Activated CD8-positive, alpha-beta T cell treated with anti-CD3 and anti-CD28 coated beads for 36 hours (primary cell): ENCODE results near the gene XPO5. TPM values are rescaled to one million over a fixed set of nuclear protein-coding genes. Genes with fewer than 3 reads are reported as not detected.

Experiments
- ATAC-seq: fragments of 200-7000 bp; cut with Tn5 transposase; one replicate; pipeline ENCODE4 v1.10.0; 2021; ENCODE audit warnings: mild to moderate bottlenecking, moderate library complexity
- CTCF ChIA-PET: fragments of 350-600 bp; sonication (Branson Sonifier 250); formaldehyde crosslinking; loops from one replicate; lab custom pipeline; 2021; ENCODE audit warnings: antibody characterized with exemption; lab: Charles Lee
- POLR2A ChIA-PET: fragments of 350-600 bp; sonication (Branson Sonifier 250); formaldehyde crosslinking; loops from one replicate; lab custom pipeline; 2021; ENCODE audit warnings: antibody characterized with exemption; lab: Charles Lee
- DNase-seq: peaks from one replicate; pipeline ENCODE4 v3.0.0-alpha.2; 2020
- H3K27ac Mint-ChIP-seq: one replicate; pipeline ENCODE4 v1.8.0; 2021; ENCODE audit warnings: mild to moderate bottlenecking, mixed read lengths
- H3K27me3 Mint-ChIP-seq: one replicate; pipeline ENCODE4 v1.8.0; 2021; ENCODE audit warnings: mixed read lengths
- H3K36me3 Mint-ChIP-seq: one replicate; pipeline ENCODE4 v1.8.0; 2021; ENCODE audit warnings: low read depth, mixed read lengths
- H3K4me1 Mint-ChIP-seq: one replicate; pipeline ENCODE4 v1.8.0; 2021; ENCODE audit warnings: low read depth, mixed read lengths
- H3K4me3 Mint-ChIP-seq: one replicate; pipeline ENCODE4 v1.8.0; 2021; ENCODE audit warnings: mild to moderate bottlenecking, moderate library complexity, mixed read lengths
- H3K9me3 Mint-ChIP-seq: one replicate; pipeline ENCODE4 v1.8.0; 2021; ENCODE audit warnings: mixed read lengths
- intact Hi-C: fragments of 100-400 bp; cut with micrococcal nuclease; formaldehyde crosslinking; loops from one replicate; pipeline ENCODE4 v1.10.0; 2022
- total RNA-seq, 2 experiments: library from RNA; stranded (reverse); gene quantifications; one replicate each; pipeline ENCODE4 v1.2.3, GENCODE V29; 2021
- TF ChIP-seq, protein P1 (sequence below): fragments of 200-600 bp; IDR thresholded peaks from one replicate; pipeline ENCODE4 v1.8.0; 2022; ENCODE audit warnings: antibody characterized with exemption, mild to moderate bottlenecking

The XPO5 gene
- total RNA-seq, 2 experiments from 2014 or later, result 92.3 to 92.6 TPM

- POLR2A ChIA-PET, result interaction anchor here (0.9 to 1.1 kb wide), 2 partner anchors 15 to 124 kb away, joined by 3 read pairs; partner anchors contain the start of gene TJAP1
- no peaks in the 10 kb centered on the region for H3K9me3 Mint-ChIP-seq
Observed at GRCh38 chr6:43492673-43493072, 83.2 kb downstream of the XPO5 start.

GRCh38 chr6:43491750-43492661 lies 83.8 kb downstream of the XPO5 start:
- ChIA-PET POLR2A (no interaction called here), CTCF (interaction anchor here (1.0 to 10.4 kb wide), 5 partner anchors 14 to 183 kb away, joined by 3 to 78 read pairs (median 4); partner anchors contain the start of genes CRIP3 and TJAP1)
- Mint-ChIP-seq H3K27me3 (no peaks in the 10 kb centered on the region), H3K9me3 (no peaks in the 10 kb centered on the region), H3K4me1 (peaks cover 19% of the 10 kb centered on the region), H3K36me3 (no peaks in the 10 kb centered on the region), H3K4me3 (no peak overlapping the region), H3K27ac (no peak overlapping the region)
- intact Hi-C loops, result no loop called here
- TF ChIP-seq, protein P1, sequence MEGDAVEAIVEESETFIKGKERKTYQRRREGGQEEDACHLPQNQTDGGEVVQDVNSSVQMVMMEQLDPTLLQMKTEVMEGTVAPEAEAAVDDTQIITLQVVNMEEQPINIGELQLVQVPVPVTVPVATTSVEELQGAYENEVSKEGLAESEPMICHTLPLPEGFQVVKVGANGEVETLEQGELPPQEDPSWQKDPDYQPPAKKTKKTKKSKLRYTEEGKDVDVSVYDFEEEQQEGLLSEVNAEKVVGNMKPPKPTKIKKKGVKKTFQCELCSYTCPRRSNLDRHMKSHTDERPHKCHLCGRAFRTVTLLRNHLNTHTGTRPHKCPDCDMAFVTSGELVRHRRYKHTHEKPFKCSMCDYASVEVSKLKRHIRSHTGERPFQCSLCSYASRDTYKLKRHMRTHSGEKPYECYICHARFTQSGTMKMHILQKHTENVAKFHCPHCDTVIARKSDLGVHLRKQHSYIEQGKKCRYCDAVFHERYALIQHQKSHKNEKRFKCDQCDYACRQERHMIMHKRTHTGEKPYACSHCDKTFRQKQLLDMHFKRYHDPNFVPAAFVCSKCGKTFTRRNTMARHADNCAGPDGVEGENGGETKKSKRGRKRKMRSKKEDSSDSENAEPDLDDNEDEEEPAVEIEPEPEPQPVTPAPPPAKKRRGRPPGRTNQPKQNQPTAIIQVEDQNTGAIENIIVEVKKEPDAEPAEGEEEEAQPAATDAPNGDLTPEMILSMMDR, result no peak
- no peak for ATAC-seq
- DNase-seq, result no peak

More at GRCh38 chr6:43492673-43493072, 83.2 kb downstream of the XPO5 start:
- Mint-ChIP-seq H3K36me3 (no peaks in the 10 kb centered on the region), H3K27ac (no peak overlapping the region), H3K4me3 (no peak overlapping the region), H3K4me1 (peaks cover 19% of the 10 kb centered on the region), H3K27me3 (no peaks in the 10 kb centered on the region)
- DNase-seq, result no peak
- no peak for ATAC-seq
- intact Hi-C loops, result no loop called here
- TF ChIP-seq, protein P1, result no peak
- CTCF ChIA-PET, result interaction anchor here (1.2 to 10.4 kb wide), 5 partner anchors 14 to 184 kb away, joined by 3 to 78 read pairs (median 4); partner anchors contain the start of genes CRIP3 and TJAP1

DNA sequence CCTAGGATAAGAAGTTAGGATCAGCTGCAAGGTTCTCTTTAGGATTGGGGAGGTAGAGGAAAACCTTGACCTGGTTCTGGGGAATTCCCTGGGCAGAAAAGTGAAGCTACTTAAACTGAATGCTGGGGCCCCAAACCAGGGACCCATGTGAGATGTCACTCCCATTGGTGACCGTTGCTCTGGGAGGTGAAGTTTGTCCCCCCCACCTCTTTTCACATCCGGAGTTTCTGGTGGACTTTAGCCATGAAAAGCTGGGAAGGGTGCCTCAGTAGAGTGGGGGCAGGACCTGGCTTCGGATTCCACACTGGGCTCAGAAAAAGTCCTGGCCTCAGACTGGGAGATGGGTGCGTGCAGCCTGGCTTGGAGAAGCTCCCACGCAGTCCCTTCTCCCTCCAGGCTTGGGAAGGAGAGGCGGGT lies 85.3 kb downstream of the XPO5 start:
- no peak overlapping the region for H3K27ac Mint-ChIP-seq
- ATAC-seq, result no peak
- DNase-seq, result no peak
- TF ChIP-seq, protein P1, result no peak
- H3K36me3 Mint-ChIP-seq, result no peaks in the 10 kb centered on the region
- H3K27me3 Mint-ChIP-seq, result no peaks in the 10 kb centered on the region
- POLR2A ChIA-PET, result interaction anchor here (0.7 kb wide), 1 partner anchor 9 kb away, joined by 3 read pairs; no protein-coding TSS in a partner anchor
- intact Hi-C loops, result no loop called here
- H3K4me1 Mint-ChIP-seq, result peaks cover 19% of the 10 kb centered on the region
- no peak overlapping the region for H3K4me3 Mint-ChIP-seq
- CTCF ChIA-PET, result interaction anchor here (1.2 to 10.4 kb wide), 2 partner anchors 16 to 36 kb away, joined by 5 to 78 read pairs; no protein-coding TSS in a partner anchor
- H3K9me3 Mint-ChIP-seq, result no peaks in the 10 kb centered on the region

DNA sequence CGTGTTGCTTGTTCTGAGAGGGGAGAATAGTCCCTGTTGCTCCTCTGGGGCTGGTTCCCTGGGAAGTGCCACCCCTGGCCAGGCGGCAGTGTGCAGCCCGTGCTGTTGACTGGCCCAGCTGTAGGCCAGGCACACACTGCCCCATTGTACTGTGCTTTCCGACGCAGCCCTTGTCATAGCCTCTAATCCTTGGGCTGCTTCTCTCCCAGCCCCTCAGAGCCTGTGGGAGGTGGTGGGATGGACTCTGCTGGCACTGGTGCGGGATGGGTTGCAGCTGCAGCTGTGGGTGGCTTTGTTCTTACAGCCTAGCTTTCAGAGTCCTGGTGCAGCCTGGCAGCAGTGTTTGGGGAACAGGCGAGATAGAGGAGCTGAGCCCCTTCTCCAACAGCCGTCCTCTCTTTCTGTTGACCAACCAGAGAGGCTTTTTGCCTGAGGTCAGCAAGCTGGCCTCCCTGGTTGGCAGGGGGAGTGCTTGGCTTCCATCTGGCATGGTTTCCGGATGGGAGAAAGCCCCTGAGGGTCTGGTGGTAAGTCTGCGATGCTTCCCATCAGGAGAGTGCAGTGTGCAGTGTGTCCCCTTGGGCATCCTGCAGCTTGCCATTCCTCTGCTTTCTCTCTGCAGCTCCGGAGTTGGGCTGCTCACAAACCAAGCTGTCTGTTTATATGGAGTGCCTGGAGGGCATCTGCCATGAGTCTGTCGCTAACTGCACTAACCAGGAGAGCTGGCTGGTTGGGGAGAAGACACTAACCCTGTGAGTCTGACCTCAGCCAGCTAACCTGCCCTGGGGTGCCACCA lies 86.4 kb downstream of the XPO5 start:
- ChIA-PET POLR2A (interaction anchor here (1.1 kb wide), 1 partner anchor 11 kb away, joined by 3 read pairs; no protein-coding TSS in a partner anchor), CTCF (interaction anchor here (1.0 to 10.4 kb wide), 3 partner anchors 17 to 591 kb away, joined by 3 to 78 read pairs (median 5); no protein-coding TSS in a partner anchor)
- H3K27me3 Mint-ChIP-seq, result no peaks in the 10 kb centered on the region
- ATAC-seq, result no peak
- H3K4me3 Mint-ChIP-seq, result no peak overlapping the region
- peaks cover 11% of the 10 kb centered on the region for H3K4me1 Mint-ChIP-seq
- H3K36me3 Mint-ChIP-seq, result no peaks in the 10 kb centered on the region
- DNase-seq, result no peak
- TF ChIP-seq, protein P1, result no peak
- no peaks in the 10 kb centered on the region for H3K9me3 Mint-ChIP-seq
- H3K27ac Mint-ChIP-seq, result no peak overlapping the region
- intact Hi-C loops, result no loop called here
